Loucy (cell line): Measurements from ENCODE around the gene ITGA11.
"Not testable (repeated sequence)": the region's sequence is repeated elsewhere in the genome, so short reads cannot be mapped to it uniquely, and the experiment has no call there.

ENCODE experiments used
- H2AFZ ChIP-seq: fragments of 200-600 bp; sonication (generic); 2 replicates; pipeline ENCODE4 v1.6.0; 2016; ENCODE audit warnings: antibody characterized with exemption, mild to moderate bottlenecking, low read length, moderate library complexity
- H3F3A ChIP-seq: fragments of 200-600 bp; 2 replicates; pipeline ENCODE4 v1.6.0; 2016; ENCODE audit warnings: antibody characterized with exemption, low read depth, mild to moderate bottlenecking
- H3K27me3 ChIP-seq: fragments of 200-600 bp; sonication (generic); 2 replicates; pipeline ENCODE4 v1.6.1; 2014; ENCODE audit warnings: low read length, mild to moderate bottlenecking; ENCODE audit not compliant: insufficient read depth, poor library complexity, severe bottlenecking
- H3K36me3 ChIP-seq: fragments of 200-600 bp; sonication (generic); 2 replicates; pipeline ENCODE4 v1.6.1; 2016; ENCODE audit warnings: low read length; ENCODE audit not compliant: insufficient read depth
- H3K4me1 ChIP-seq: fragments of 200-600 bp; sonication (generic); 2 replicates; pipeline ENCODE4 v1.5.1; 2014; ENCODE audit warnings: low read length, mild to moderate bottlenecking; ENCODE audit not compliant: insufficient read depth, poor library complexity, severe bottlenecking
- H3K4me2 ChIP-seq: fragments of 200-600 bp; sonication (generic); 2 replicates; pipeline ENCODE4 v1.6.0; 2014; ENCODE audit warnings: antibody characterized with exemption, low read length, low read depth, mild to moderate bottlenecking; ENCODE audit not compliant: poor library complexity, severe bottlenecking
- H3K4me3 ChIP-seq: fragments of 200-600 bp; sonication (generic); 2 replicates; pipeline ENCODE4 v1.5.1; 2014; ENCODE audit warnings: low read length, mild to moderate bottlenecking, mixed read lengths; ENCODE audit not compliant: poor library complexity, severe bottlenecking
- H3K79me2 ChIP-seq: fragments of 200-600 bp; sonication (generic); 2 replicates; pipeline ENCODE4 v1.6.1; 2014; ENCODE audit warnings: low read length; ENCODE audit not compliant: insufficient read depth
- H3K9ac ChIP-seq: fragments of 200-600 bp; sonication (generic); 2 replicates; pipeline ENCODE4 v1.6.0; 2014; ENCODE audit warnings: mild to moderate bottlenecking, low read depth, low read length, moderate library complexity; ENCODE audit not compliant: poor library complexity, severe bottlenecking
- H3K9me2 ChIP-seq: fragments of 200-600 bp; sonication (generic); replicated peaks from 2 replicates; pipeline ENCODE4 v1.6.1; 2016; ENCODE audit warnings: low read depth, low read length, mixed read lengths
- H3K9me3 ChIP-seq: fragments of 200-600 bp; sonication (generic); 2 replicates; pipeline ENCODE4 v1.6.1; 2014; ENCODE audit warnings: mild to moderate bottlenecking, antibody characterized with exemption, low read length, low read depth; ENCODE audit not compliant: insufficient read depth
- H4K20me1 ChIP-seq: fragments of 200-600 bp; sonication (generic); 2 replicates; pipeline ENCODE4 v1.6.0; 2014; ENCODE audit warnings: antibody characterized with exemption, low read length, mild to moderate bottlenecking; ENCODE audit not compliant: insufficient read depth, poor library complexity, severe bottlenecking
- EZH2phosphoT487 ChIP-seq: fragments of 200-600 bp; IDR thresholded peaks from 2 replicates; pipeline ENCODE4 v1.6.1; 2018; ENCODE audit warnings: antibody characterized with exemption, mild to moderate bottlenecking, moderate library complexity, borderline replicate concordance
- TF ChIP-seq, protein P1 (sequence below): fragments of 200-600 bp; sonication (generic); conservative IDR thresholded peaks from 2 replicates; pipeline ENCODE4 v1.5.1; 2014; ENCODE audit warnings: mild to moderate bottlenecking, antibody characterized with exemption, low read length

ITGA11 gene

DNA sequence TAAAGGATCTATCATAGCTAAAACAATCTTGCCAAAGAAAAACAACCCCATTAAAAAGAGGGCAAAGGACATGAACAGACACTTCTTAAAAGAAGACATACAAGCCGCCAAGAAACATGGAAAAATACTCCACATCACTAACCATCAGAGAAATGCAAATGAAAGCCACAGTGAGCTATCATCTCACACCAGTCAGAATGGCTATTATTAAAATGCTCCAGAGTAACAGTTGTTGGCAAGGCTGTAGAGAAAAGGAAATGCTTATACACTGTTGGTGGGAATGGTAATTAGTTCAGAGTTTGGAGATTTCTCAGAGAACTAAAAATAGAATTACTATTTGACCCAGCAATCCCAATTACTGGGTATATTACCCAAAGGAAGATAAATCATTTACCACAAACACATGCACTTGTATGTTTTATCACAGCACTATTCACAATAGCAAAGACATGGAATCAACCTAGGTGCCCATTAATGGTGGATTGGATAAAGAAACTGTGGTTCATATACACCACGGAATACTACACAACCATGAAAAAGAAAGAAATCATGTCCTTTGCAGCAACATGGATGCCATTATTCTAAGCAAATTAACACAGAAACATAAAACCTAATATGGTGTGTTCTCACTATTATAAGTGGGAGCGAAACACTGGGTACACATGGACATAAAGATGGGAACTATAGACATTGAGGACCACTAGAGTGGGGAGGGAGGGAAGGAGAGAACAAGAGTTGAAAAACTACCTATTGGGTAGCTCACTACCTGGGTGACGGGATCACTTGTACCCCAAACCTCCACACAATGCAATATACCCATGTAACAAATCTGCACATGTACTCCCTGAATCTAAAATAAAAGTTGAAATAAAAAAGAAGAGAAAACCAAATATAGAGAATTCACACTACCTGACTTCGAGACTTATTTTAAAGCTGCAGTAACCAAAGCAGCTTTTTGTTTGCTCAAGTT lies 32.6 kb downstream of the ITGA11 start:
- H3K4me2 ChIP-seq, result no peak overlapping the region
- TF ChIP-seq, protein P1, sequence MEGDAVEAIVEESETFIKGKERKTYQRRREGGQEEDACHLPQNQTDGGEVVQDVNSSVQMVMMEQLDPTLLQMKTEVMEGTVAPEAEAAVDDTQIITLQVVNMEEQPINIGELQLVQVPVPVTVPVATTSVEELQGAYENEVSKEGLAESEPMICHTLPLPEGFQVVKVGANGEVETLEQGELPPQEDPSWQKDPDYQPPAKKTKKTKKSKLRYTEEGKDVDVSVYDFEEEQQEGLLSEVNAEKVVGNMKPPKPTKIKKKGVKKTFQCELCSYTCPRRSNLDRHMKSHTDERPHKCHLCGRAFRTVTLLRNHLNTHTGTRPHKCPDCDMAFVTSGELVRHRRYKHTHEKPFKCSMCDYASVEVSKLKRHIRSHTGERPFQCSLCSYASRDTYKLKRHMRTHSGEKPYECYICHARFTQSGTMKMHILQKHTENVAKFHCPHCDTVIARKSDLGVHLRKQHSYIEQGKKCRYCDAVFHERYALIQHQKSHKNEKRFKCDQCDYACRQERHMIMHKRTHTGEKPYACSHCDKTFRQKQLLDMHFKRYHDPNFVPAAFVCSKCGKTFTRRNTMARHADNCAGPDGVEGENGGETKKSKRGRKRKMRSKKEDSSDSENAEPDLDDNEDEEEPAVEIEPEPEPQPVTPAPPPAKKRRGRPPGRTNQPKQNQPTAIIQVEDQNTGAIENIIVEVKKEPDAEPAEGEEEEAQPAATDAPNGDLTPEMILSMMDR, result no peak
- no peak for TF ChIP-seq EZH2phosphoT487

DNA sequence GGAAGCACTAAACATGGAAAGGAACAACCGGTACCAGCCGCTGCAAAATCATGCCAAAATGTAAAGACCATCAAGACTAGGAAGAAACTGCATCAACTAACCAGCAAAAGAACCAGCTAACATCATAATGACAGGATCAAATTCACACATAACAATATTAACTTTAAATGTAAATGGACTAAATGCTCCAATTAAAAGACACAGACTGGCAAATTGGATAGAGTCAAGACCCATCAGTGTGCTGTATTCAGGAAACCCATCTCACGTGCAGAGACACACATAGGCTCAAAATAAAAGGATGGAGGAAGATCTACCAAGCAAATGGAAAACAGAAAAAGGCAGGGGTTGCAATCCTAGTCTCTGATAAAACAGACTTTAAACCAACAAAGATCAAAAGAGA lies 34.0 kb downstream of the ITGA11 start:
- not testable (repeated sequence) for H2AFZ ChIP-seq, H3K4me1 ChIP-seq, H4K20me1 ChIP-seq, H3K27me3 ChIP-seq, H3K4me3 ChIP-seq, H3F3A ChIP-seq, H3K9me2 ChIP-seq, H3K4me2 ChIP-seq, H3K36me3 ChIP-seq, H3K9ac ChIP-seq, H3K9me3 ChIP-seq, H3K79me2 ChIP-seq

More for the DNA sequence above, 32.6 kb downstream of the ITGA11 start:
- H2AFZ ChIP-seq, result no peak overlapping the region
- no peaks in the 10 kb centered on the region for H3K36me3 ChIP-seq
- H3K9ac ChIP-seq, result no peak overlapping the region
- H3F3A ChIP-seq, result no peaks in the 10 kb centered on the region
- H3K4me3 ChIP-seq, result no peak overlapping the region
- no peaks in the 10 kb centered on the region for H3K9me2 ChIP-seq
- no peaks in the 10 kb centered on the region for H3K4me1 ChIP-seq
- H3K9me3 ChIP-seq, result no peaks in the 10 kb centered on the region
- H4K20me1 ChIP-seq, result no peaks in the 10 kb centered on the region
- no peaks in the 10 kb centered on the region for H3K27me3 ChIP-seq
- no peaks in the 10 kb centered on the region for H3K79me2 ChIP-seq

DNA sequence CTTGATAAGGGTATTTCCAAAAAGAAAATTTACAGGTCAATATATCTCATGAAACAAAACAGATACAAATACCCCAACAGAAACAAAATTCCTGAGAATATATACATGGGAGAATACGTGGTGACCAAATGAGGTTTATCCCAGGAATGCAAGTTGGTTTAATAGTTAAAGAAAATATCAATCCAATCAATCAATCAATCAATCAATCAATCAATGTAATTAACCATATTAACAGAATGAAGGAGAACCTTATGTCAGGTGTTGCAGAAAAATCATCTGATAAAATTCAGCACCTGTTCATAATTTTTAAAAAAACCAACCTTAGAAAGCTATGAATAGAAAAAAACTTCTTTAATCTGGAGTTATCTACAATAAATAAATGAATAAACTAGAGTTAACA lies 35.9 kb downstream of the ITGA11 start:
- no peaks in the 10 kb centered on the region for H3K36me3 ChIP-seq
- H3K9ac ChIP-seq, result no peak overlapping the region
- H2AFZ ChIP-seq, result no peak overlapping the region
- H3K79me2 ChIP-seq, result no peaks in the 10 kb centered on the region
- H3K9me3 ChIP-seq, result peaks cover 3% of the 10 kb centered on the region; the same call in 1 of the 2 replicates
- H4K20me1 ChIP-seq, result no peaks in the 10 kb centered on the region
- H3K4me2 ChIP-seq, result no peak overlapping the region
- H3F3A ChIP-seq, result no peaks in the 10 kb centered on the region
- no peaks in the 10 kb centered on the region for H3K9me2 ChIP-seq
- H3K4me1 ChIP-seq, result no peaks in the 10 kb centered on the region
- no peak overlapping the region for H3K4me3 ChIP-seq
- no peaks in the 10 kb centered on the region for H3K27me3 ChIP-seq
- no peak for TF ChIP-seq EZH2phosphoT487
- TF ChIP-seq, protein P1, result no peak

DNA sequence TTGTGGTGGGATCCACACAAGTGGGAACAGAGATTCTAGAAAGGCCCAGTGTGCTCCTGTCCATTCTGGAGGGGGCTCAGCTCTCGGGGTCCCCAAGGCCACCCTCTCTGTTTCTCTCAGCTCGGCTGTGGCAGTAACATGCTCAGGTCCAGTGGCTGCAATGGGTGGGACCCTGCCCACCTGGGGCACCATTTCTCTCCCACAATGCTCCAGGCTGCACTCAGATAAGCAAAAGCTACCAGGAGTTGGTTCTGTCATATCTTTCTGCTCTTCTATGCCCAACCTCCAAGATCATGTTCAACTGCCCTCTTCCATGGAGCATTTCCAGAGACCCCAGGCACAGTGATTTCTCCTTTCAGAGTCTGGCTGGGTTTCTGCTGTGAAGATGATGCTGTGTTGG lies 40.8 kb downstream of the ITGA11 start:
- Histone ChIP-seq H3F3A (no peaks in the 10 kb centered on the region), H3K9ac (no peak overlapping the region), H3K9me2 (no peaks in the 10 kb centered on the region), H3K4me2 (no peak overlapping the region), H3K4me1 (peaks cover 17% of the 10 kb centered on the region), H2AFZ (no peak overlapping the region), H4K20me1 (no peaks in the 10 kb centered on the region), H3K27me3 (no peaks in the 10 kb centered on the region), H3K4me3 (no peak overlapping the region), H3K79me2 (no peaks in the 10 kb centered on the region), H3K36me3 (no peaks in the 10 kb centered on the region), H3K9me3 (peaks cover 3% of the 10 kb centered on the region; the same call in 1 of the 2 replicates)
- TF ChIP-seq, protein P1, result no peak
- TF ChIP-seq EZH2phosphoT487, result no peak
